GM19452 (cell line): ENCODE results near the gene SIGLEC9.
A peak's percentile ranks its signal among the peaks of the same experiment; 100 is the strongest.
"Not testable (repeated sequence)": the region's sequence is repeated elsewhere in the genome, so short reads cannot be mapped to it uniquely, and the experiment has no call there.

ENCODE experiments used
- ATAC-seq: cut with Tn5 transposase; IDR thresholded peaks from one replicate; pipeline ENCODE4 v1.9.1; 2021; ENCODE audit not compliant: unreplicated experiment

The SIGLEC9 gene

GRCh38 chr19:51142809-51143475 is 18.2 kb downstream of the SIGLEC9 start:
- ATAC-seq: not testable (repeated sequence)

- no peak for ATAC-seq
Measured at GRCh38 chr19:51143486-51143885, 18.8 kb downstream of the SIGLEC9 start.

GRCh38 chr19:51144482-51145045 is 19.9 kb downstream of the SIGLEC9 start:
- ATAC-seq: no peak

- no peak for ATAC-seq
Measured at GRCh38 chr19:51145916-51146493, 21.3 kb downstream of the SIGLEC9 start.

- ATAC-seq: no peak
Measured at GRCh38 chr19:51146751-51147150, 22.0 kb downstream of the SIGLEC9 start.

GRCh38 chr19:51147663-51148062 is 23.0 kb downstream of the SIGLEC9 start:
- ATAC-seq: no peak

GRCh38 chr19:51148580-51148979 is 23.9 kb downstream of the SIGLEC9 start:
- ATAC-seq: no peak

- no peak for ATAC-seq
Measured at GRCh38 chr19:51150627-51151026, 25.9 kb downstream of the SIGLEC9 start.

- no peak for ATAC-seq
Measured at GRCh38 chr19:51156710-51157109, 32.0 kb downstream of the SIGLEC9 start.

- ATAC-seq: no peak
Measured at GRCh38 chr19:51157265-51157664, 32.6 kb downstream of the SIGLEC9 start.

GRCh38 chr19:51158474-51159129 is 33.9 kb downstream of the SIGLEC9 start:
- ATAC-seq: no peak

- ATAC-seq: no peak
Measured at GRCh38 chr19:51159656-51160055, 35.0 kb downstream of the SIGLEC9 start.

- ATAC-seq: no peak
Measured at GRCh38 chr19:51161266-51161665, 36.6 kb downstream of the SIGLEC9 start.

- ATAC-seq: no peak
Measured at GRCh38 chr19:51161867-51162496, 37.3 kb downstream of the SIGLEC9 start.

- no peak for ATAC-seq
Measured at GRCh38 chr19:51163257-51163656, 38.6 kb downstream of the SIGLEC9 start.

GRCh38 chr19:51164215-51164614 is 39.5 kb downstream of the SIGLEC9 start:
- ATAC-seq: no peak

- ATAC-seq: peak; percentile 55
Measured at GRCh38 chr19:51166846-51167490, 42.3 kb downstream of the SIGLEC9 start.

- ATAC-seq: no peak
Measured at GRCh38 chr19:51168564-51169282, 44.0 kb downstream of the SIGLEC9 start.

- ATAC-seq: not testable (repeated sequence)
Measured at GRCh38 chr19:51169283-51169918, 44.7 kb downstream of the SIGLEC9 start.

GRCh38 chr19:51172223-51172622 is 47.5 kb downstream of the SIGLEC9 start:
- ATAC-seq: no peak
